HPDE6-E6E7 (cell line): ENCODE results near the gene EPN1.
"Not testable (repeated sequence)": the region's sequence is repeated elsewhere in the genome, so short reads cannot be mapped to it uniquely, and the experiment has no call there.

ENCODE experiments used
- DNase-seq: peaks from one replicate; pipeline ENCODE4 v3.0.0; 2011; ENCODE audit warnings: missing footprints; ENCODE audit errors: extremely low spot score

Gene EPN1

GRCh38 chr19:55693336-55693974 is 18.4 kb downstream of the EPN1 start:
- DNase-seq = no peak

GRCh38 chr19:55694241-55694655 is 19.2 kb downstream of the EPN1 start:
- no peak for DNase-seq

GRCh38 chr19:55694656-55695491 is 19.8 kb downstream of the EPN1 start:
- DNase-seq = no peak

- DNase-seq = no peak
Observed at GRCh38 chr19:55695511-55696290, 20.7 kb downstream of the EPN1 start.

GRCh38 chr19:55696301-55697068 is 21.5 kb downstream of the EPN1 start:
- DNase-seq = no peak

GRCh38 chr19:55697069-55697440 is 22.0 kb downstream of the EPN1 start:
- no peak for DNase-seq

- no peak for DNase-seq
Observed at GRCh38 chr19:55697698-55698097, 22.7 kb downstream of the EPN1 start.

- no peak for DNase-seq
Observed at GRCh38 chr19:55698256-55698655, 23.2 kb downstream of the EPN1 start.

GRCh38 chr19:55699221-55699620 is 24.2 kb downstream of the EPN1 start:
- DNase-seq = no peak

- DNase-seq = no peak
Observed at GRCh38 chr19:55700813-55701212, 25.8 kb downstream of the EPN1 start.

GRCh38 chr19:55702131-55702627 is 27.2 kb downstream of the EPN1 start:
- no peak for DNase-seq

- no peak for DNase-seq
Observed at GRCh38 chr19:55703790-55704215, 28.8 kb downstream of the EPN1 start.

- DNase-seq = no peak
Observed at GRCh38 chr19:55704494-55705245, 29.6 kb downstream of the EPN1 start.

GRCh38 chr19:55705972-55706371 is 30.9 kb downstream of the EPN1 start:
- DNase-seq = no peak

- no peak for DNase-seq
Observed at GRCh38 chr19:55711719-55712118, 36.7 kb downstream of the EPN1 start.

- no peak for DNase-seq
Observed at GRCh38 chr19:55712804-55713631, 38.0 kb downstream of the EPN1 start.

GRCh38 chr19:55716531-55716930 is 41.5 kb downstream of the EPN1 start:
- no peak for DNase-seq

GRCh38 chr19:55717251-55717650 is 42.2 kb downstream of the EPN1 start:
- DNase-seq = no peak

- not testable (repeated sequence) for DNase-seq
Observed at GRCh38 chr19:55717879-55718711, 43.1 kb downstream of the EPN1 start.
